Parathyroid adenoma (tissue), 2 donors: Measurements from ENCODE around the gene DNAH1.

Source experiments
- H2AFZ ChIP-seq: fragments of 300-600 bp; sonication (generic); one replicate; pipeline ENCODE4 v1.7.0; 2017; ENCODE audit warnings: antibody characterized with exemption, mild to moderate bottlenecking
- H3K27ac ChIP-seq: fragments of 300-600 bp; sonication (generic); one replicate; pipeline ENCODE4 v1.7.0; 2017
- H3K27me3 ChIP-seq: fragments of 300-600 bp; sonication (generic); one replicate; pipeline ENCODE4 v1.7.0; 2017; ENCODE audit warnings: low read length; ENCODE audit not compliant: control insufficient read depth, insufficient read depth
- H3K36me3 ChIP-seq: fragments of 300-600 bp; sonication (generic); one replicate; pipeline ENCODE4 v1.7.0; 2017; ENCODE audit warnings: low read length; ENCODE audit not compliant: control insufficient read depth, insufficient read depth
- H3K4me1 ChIP-seq: fragments of 300-600 bp; sonication (generic); one replicate; pipeline ENCODE4 v1.7.0; 2017; ENCODE audit warnings: control low read depth
- H3K4me2 ChIP-seq: fragments of 300-600 bp; sonication (generic); one replicate; pipeline ENCODE4 v1.7.0; 2017; ENCODE audit warnings: low read length
- H3K4me3 ChIP-seq: fragments of 300-600 bp; sonication (generic); one replicate; pipeline ENCODE4 v1.7.0; 2017; ENCODE audit warnings: low read depth, low read length
- H3K79me2 ChIP-seq: fragments of 300-600 bp; sonication (generic); one replicate; pipeline ENCODE4 v1.7.0; 2017; ENCODE audit warnings: control low read depth
- H3K9ac ChIP-seq: fragments of 300-600 bp; sonication (generic); one replicate; pipeline ENCODE4 v1.7.0; 2017; ENCODE audit warnings: mild to moderate bottlenecking
- H3K9me3 ChIP-seq: fragments of 300-600 bp; sonication (generic); one replicate; pipeline ENCODE4 v1.7.0; 2017; ENCODE audit warnings: low read length; ENCODE audit not compliant: control insufficient read depth
- TF ChIP-seq, protein P1 (sequence below): fragments of 300-600 bp; sonication (generic); IDR thresholded peaks from one replicate; pipeline ENCODE4 v1.7.0; 2017; ENCODE audit warnings: antibody characterized with exemption, mild to moderate bottlenecking
- donor health status: primary hyperparathyroidism.

Gene DNAH1

DNA sequence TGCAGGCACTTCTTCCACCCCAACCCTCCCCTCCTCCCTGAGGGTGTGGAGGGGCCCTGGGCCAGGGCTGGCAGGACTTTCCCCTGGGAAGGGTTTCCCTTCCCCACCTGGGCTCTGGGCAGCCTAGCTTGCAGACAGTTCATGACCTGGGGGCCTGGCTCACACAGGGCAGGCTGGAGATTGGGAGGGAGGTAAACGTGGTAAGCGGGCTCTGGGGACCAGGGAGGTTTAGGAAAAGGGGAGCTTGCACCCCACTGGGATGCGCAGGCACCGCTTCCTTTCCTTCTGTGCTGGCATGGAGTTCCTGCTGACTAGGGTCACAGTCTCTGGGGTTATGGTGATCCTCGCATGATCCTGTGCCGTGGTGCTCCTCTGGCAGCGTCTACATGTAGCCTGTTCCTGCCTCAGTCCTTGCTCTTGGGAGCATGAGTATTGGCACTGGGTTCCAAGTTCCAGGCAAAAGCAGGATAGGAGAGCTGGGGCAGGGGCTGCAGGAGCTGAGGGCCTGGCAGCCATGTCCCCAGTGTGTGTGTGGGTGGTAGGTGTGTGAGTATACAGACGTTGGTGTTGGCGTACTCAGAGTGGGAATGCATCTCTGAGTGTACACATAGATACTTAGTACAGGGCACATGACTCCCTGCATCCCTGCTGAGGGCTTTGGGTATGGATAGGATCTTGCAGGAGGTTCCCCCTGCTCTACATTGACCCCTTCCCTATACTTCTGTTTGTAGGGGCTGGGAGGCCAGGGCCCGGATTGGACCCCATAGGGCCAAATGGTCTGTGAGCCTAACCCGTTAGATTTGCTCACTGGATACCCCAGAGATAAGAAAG, 21.6 kb upstream of the DNAH1 start:
- Histone ChIP-seq H3K9ac (no peak overlapping the region), H3K4me3 (no peak overlapping the region), H3K27me3 (no peaks in the 10 kb centered on the region), H3K4me1 (no peaks in the 10 kb centered on the region), H2AFZ (no peak overlapping the region), H3K27ac (no peak overlapping the region), H3K36me3 (no peaks in the 10 kb centered on the region), H3K4me2 (no peak overlapping the region), H3K9me3 (no peaks in the 10 kb centered on the region), H3K79me2 (no peaks in the 10 kb centered on the region)
- TF ChIP-seq, protein P1, sequence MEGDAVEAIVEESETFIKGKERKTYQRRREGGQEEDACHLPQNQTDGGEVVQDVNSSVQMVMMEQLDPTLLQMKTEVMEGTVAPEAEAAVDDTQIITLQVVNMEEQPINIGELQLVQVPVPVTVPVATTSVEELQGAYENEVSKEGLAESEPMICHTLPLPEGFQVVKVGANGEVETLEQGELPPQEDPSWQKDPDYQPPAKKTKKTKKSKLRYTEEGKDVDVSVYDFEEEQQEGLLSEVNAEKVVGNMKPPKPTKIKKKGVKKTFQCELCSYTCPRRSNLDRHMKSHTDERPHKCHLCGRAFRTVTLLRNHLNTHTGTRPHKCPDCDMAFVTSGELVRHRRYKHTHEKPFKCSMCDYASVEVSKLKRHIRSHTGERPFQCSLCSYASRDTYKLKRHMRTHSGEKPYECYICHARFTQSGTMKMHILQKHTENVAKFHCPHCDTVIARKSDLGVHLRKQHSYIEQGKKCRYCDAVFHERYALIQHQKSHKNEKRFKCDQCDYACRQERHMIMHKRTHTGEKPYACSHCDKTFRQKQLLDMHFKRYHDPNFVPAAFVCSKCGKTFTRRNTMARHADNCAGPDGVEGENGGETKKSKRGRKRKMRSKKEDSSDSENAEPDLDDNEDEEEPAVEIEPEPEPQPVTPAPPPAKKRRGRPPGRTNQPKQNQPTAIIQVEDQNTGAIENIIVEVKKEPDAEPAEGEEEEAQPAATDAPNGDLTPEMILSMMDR = no peak

DNA sequence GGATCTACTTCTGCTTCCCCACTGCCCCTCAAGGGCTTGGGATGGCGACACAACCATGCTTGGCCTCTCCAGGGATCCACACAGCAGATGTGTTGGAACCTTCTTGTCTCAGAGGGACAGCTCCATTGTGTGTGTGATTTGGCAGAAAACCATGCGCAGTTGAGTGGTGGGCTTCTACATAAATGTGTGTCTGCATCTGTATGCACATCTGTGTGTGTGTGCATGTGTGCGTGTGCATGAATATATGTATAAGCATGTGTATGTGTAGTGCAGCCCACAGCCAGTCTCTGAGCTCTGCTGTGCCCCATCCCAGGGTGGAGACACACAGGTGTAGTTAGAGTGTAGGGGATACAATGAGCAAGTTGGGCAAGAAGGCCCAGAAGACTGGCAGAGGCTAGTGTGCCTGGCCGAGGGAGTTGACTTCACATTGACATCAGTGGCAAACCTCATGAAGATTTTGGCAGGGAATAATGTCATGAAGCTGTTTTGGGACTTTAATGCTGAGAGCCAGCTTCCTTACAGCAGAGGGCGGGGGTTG, 20.4 kb upstream of the DNAH1 start:
- no peaks in the 10 kb centered on the region for H3K79me2 ChIP-seq
- no peak overlapping the region for H3K27ac ChIP-seq
- H3K4me1 ChIP-seq = no peaks in the 10 kb centered on the region
- H3K4me2 ChIP-seq = no peak overlapping the region
- no peaks in the 10 kb centered on the region for H3K36me3 ChIP-seq
- no peaks in the 10 kb centered on the region for H3K27me3 ChIP-seq
- TF ChIP-seq, protein P1 = no peak
- no peak overlapping the region for H2AFZ ChIP-seq
- no peaks in the 10 kb centered on the region for H3K9me3 ChIP-seq
- no peak overlapping the region for H3K4me3 ChIP-seq
- no peak overlapping the region for H3K9ac ChIP-seq

DNA sequence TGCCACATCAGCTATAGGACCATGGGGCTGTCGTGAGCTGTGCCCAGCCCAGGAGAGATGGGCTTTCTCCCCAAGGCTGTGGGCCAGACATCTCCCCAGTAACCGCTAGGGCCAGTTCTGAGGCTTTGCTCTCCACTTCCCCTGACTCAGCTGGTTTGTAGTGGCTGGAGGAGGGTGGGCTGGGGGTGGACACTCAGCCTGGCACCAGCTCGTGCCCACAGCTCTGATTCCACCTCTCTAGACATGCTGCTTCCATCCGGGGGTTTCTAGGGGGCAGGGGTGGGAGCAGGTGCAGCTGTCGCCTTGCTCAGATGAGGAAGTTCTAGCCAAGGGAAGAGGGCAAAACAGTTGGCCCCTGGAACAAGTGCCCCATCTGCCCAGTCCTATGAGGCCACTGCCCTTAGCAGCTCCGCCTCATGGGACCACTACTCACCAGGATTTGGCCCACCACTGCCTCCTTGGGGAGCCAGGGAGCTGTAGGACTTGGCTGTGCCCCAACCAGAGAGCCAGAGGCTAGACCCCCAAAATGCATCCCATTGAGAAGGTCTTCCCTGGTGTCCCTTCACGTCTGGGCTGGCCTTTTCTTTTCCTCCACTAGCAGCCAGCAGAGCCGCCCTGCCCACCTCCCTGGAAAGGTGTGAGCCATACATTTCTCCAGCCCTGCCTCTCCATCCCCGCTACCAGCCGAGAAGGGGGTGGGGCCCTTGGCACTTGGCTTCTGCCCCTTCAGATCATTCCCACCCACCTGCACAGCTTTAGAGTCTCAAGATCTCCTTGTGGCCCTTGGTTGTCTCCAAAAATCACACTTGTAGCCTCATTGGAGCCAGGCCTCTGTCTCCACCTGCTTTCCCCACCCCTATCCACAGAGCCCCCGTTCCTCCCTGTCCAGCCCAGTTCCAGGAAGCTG, 18.6 kb upstream of the DNAH1 start:
- no peaks in the 10 kb centered on the region for H3K4me1 ChIP-seq
- H3K79me2 ChIP-seq = no peaks in the 10 kb centered on the region
- no peak overlapping the region for H2AFZ ChIP-seq
- H3K9ac ChIP-seq = no peak overlapping the region
- H3K27ac ChIP-seq = no peak overlapping the region
- H3K9me3 ChIP-seq = no peaks in the 10 kb centered on the region
- H3K4me3 ChIP-seq = no peak overlapping the region
- TF ChIP-seq, protein P1 = no peak
- no peaks in the 10 kb centered on the region for H3K36me3 ChIP-seq
- no peak overlapping the region for H3K4me2 ChIP-seq
- H3K27me3 ChIP-seq = no peaks in the 10 kb centered on the region

DNA sequence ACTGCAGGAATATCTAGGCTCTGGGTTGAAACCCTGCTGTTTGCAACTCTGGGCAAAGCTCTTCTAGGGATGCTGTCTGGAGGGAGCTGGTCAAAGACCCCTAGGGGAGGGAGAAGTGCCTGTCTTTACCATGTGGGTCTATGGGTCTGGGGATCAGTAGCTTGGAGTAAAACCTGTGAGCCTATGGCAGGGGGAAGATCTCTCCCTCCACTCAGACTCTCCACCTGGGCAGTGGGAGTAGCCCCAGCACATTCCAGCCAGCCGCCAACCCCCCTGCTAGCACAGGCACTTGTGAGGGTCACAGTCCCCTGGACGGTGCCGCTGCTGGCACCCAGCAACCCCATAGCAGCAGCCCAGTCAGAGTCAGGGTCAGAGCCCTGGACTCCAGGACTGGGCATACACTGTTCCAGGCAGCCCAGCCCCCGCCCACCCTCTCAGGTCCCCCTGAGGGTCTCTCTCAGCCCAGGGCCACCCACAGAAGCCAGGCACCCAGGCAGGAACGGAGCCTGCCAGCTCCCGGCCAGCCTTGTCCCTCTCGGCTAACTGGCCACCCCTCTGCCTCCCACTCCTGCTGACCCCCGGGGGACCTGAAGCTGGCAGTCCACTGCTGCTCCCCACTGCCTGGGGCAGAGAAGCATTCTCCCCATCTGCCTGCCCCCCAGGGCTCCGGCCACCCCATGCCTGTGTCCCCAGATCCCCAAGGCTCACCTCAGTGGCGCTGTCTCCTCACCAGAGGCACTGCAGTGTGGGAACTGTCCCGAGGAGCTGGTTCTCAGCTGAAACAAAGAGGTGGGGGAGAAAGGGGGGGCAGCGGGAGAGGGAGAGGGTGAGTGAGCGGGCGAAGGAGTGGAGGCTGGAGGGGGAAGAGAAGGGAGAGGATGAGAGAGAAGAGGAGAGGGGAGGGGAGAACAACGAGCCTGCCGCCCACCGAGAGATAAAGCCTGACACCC, 17.7 kb upstream of the DNAH1 start:
- no peaks in the 10 kb centered on the region for H3K9me3 ChIP-seq
- no peak overlapping the region for H3K4me3 ChIP-seq
- no peak overlapping the region for H3K4me2 ChIP-seq
- H3K27ac ChIP-seq = no peak overlapping the region
- no peaks in the 10 kb centered on the region for H3K4me1 ChIP-seq
- no peaks in the 10 kb centered on the region for H3K27me3 ChIP-seq
- H3K36me3 ChIP-seq = no peaks in the 10 kb centered on the region
- no peaks in the 10 kb centered on the region for H3K79me2 ChIP-seq
- H2AFZ ChIP-seq = no peak overlapping the region
- TF ChIP-seq, protein P1 = no peak
- no peak overlapping the region for H3K9ac ChIP-seq
